HepG2 (cell line): ENCODE measurements around the gene DUSP9. TPM values are rescaled to one million over a fixed set of nuclear protein-coding genes. Genes with fewer than 3 reads are reported as not detected.

Source experiments
- AHDC1 ChIP-seq: sonication (generic); formaldehyde crosslinking; IDR thresholded peaks from 2 replicates; pipeline ENCODE4 v1.5.1; 2020; ENCODE audit warnings: mild to moderate bottlenecking, missing genetic modification reagents, borderline replicate concordance
- CREM ChIP-seq, 2 experiments: sonication (generic) in 1 of 2; formaldehyde crosslinking in 1 of 2; IDR thresholded peaks; 2 replicates each; pipeline versions ENCODE4 v1.4.0 to v1.6.1; 2016 to 2020; ENCODE audit warnings: antibody characterized with exemption in 1 of 2, mild to moderate bottlenecking in 1 of 2, missing genetic modification reagents in 1 of 2
- DPF2 ChIP-seq: sonication (generic); formaldehyde crosslinking; IDR thresholded peaks from 2 replicates; pipeline ENCODE4 v1.4.0; 2020; ENCODE audit warnings: mild to moderate bottlenecking, low read depth, missing genetic modification reagents, borderline replicate concordance
- GABPA ChIP-seq, 2 experiments: IDR thresholded peaks; 2 replicates each; pipeline ENCODE4 v1.6.1; 2011 to 2016; ENCODE audit warnings: low read depth in 2 of 2, low read length in 1 of 2, missing biosample characterization in 1 of 2, missing genetic modification characterization in 1 of 2
- HMGA1 ChIP-seq: sonication (generic); formaldehyde crosslinking; conservative IDR thresholded peaks from 2 replicates; pipeline ENCODE4 v1.4.0; 2020; ENCODE audit warnings: missing genetic modification reagents
- JUND ChIP-seq: sonication (generic); formaldehyde crosslinking; IDR thresholded peaks from 2 replicates; pipeline ENCODE4 v1.8.0; 2022; ENCODE audit warnings: mild to moderate bottlenecking, missing genetic modification reagents
- KLF12 ChIP-seq: sonication (generic); formaldehyde crosslinking; IDR thresholded peaks from 2 replicates; pipeline ENCODE4 v1.4.0; 2020; ENCODE audit warnings: missing genetic modification reagents, borderline replicate concordance
- MBD4 ChIP-seq: IDR thresholded peaks from 2 replicates; pipeline ENCODE4 v1.6.1; 2012; ENCODE audit warnings: low read length, inconsistent platforms, borderline replicate concordance
- NR2F2 ChIP-seq: IDR thresholded peaks from 2 replicates; pipeline ENCODE4 v1.6.1; 2012; ENCODE audit warnings: low read depth, inconsistent platforms, borderline replicate concordance
- PAXIP1 ChIP-seq: sonication (generic); formaldehyde crosslinking; conservative IDR thresholded peaks from 2 replicates; pipeline ENCODE4 v1.4.0; 2020; ENCODE audit warnings: mild to moderate bottlenecking, missing genetic modification reagents, moderate library complexity
- PHF21A ChIP-seq: sonication (generic); formaldehyde crosslinking; IDR thresholded peaks from 2 replicates; pipeline ENCODE4 v1.5.0; 2020; ENCODE audit warnings: mild to moderate bottlenecking, missing genetic modification reagents
- PITX1 ChIP-seq: sonication (generic); formaldehyde crosslinking; IDR thresholded peaks from 2 replicates; pipeline ENCODE4 v1.5.1; 2020; ENCODE audit warnings: mild to moderate bottlenecking, missing genetic modification reagents
- SNAPC2 ChIP-seq: sonication (generic); formaldehyde crosslinking; IDR thresholded peaks from 2 replicates; pipeline ENCODE4 v1.8.1; 2022; ENCODE audit warnings: mild to moderate bottlenecking, missing genetic modification reagents
- SP5 ChIP-seq: IDR thresholded peaks from 2 replicates; pipeline ENCODE4 v1.6.1; 2016; ENCODE audit warnings: low read depth, borderline replicate concordance
- SSRP1 ChIP-seq: IDR thresholded peaks from 2 replicates; pipeline ENCODE4 v1.6.1; 2016; ENCODE audit warnings: control low read depth
- TBL1XR1 ChIP-seq: fragments of 150-350 bp; IDR thresholded peaks from 2 replicates; pipeline ENCODE4 v1.6.1; 2014; ENCODE audit warnings: borderline replicate concordance, low read length; ENCODE audit not compliant: partially characterized antibody
- ZFY ChIP-seq: sonication (generic); formaldehyde crosslinking; IDR thresholded peaks from 2 replicates; pipeline ENCODE4 v1.4.0; 2020; ENCODE audit warnings: missing genetic modification reagents
- ZNF230 ChIP-seq: sonication (generic); formaldehyde crosslinking; IDR thresholded peaks from 2 replicates; pipeline ENCODE4 v1.4.0; 2020; ENCODE audit warnings: mild to moderate bottlenecking, missing genetic modification reagents
- ZNF264 ChIP-seq: sonication (generic); formaldehyde crosslinking; IDR thresholded peaks from 2 replicates; pipeline ENCODE4 v1.4.0; 2020; ENCODE audit warnings: missing genetic modification reagents
- ZNF296 ChIP-seq: sonication (generic); formaldehyde crosslinking; conservative IDR thresholded peaks from 2 replicates; pipeline ENCODE4 v1.5.0; 2020; ENCODE audit warnings: mild to moderate bottlenecking, missing genetic modification reagents
- ZNF383 ChIP-seq: sonication (generic); formaldehyde crosslinking; IDR thresholded peaks from 2 replicates; pipeline ENCODE4 v1.4.0; 2020; ENCODE audit warnings: missing genetic modification reagents, mild to moderate bottlenecking, borderline replicate concordance
- ZNF44 ChIP-seq: sonication (generic); formaldehyde crosslinking; IDR thresholded peaks from 2 replicates; pipeline ENCODE4 v1.5.1; 2020; ENCODE audit warnings: mild to moderate bottlenecking, missing genetic modification reagents
- ZSCAN20 ChIP-seq: sonication (generic); formaldehyde crosslinking; IDR thresholded peaks from 2 replicates; pipeline ENCODE4 v1.4.0; 2020; ENCODE audit warnings: missing genetic modification reagents, mild to moderate bottlenecking, borderline replicate concordance
- polyA plus RNA-seq, 8 experiments: library from polyadenylated mRNA; depleted of rRNA in 3 of 8; stranded (reverse) in 7 of 8; unstranded in 1 of 8; fragments of >200 nt; fragmentation: Illumina TruSeq in 4 of 8; extraction: Trizol in 4 of 8; gene quantifications; 2 replicates each; pipeline versions ENCODE4 v1.2.1 to v1.2.3, GENCODE V29; 2011 to 2016; ENCODE audit warnings: low read depth in 4 of 8, missing spikeins in 1 of 8, mixed read lengths in 1 of 8; ENCODE audit not compliant: insufficient read depth in 1 of 8
- total RNA-seq, 5 experiments: library from RNA; depleted of rRNA; stranded (reverse); fragments of >200 nt; fragmentation: Illumina TruSeq; extraction: Trizol; gene quantifications; 2 replicates each; pipeline ENCODE4 v1.2.3, GENCODE V29; 2016; ENCODE audit warnings: low read depth in 1 of 5

DUSP9 gene
- total and polyA plus RNA-seq, 2 of the 13 experiments (the other 11 are each of a cell fraction or from before 2014, with no cell fraction given): 235 to 435 TPM

DNA sequence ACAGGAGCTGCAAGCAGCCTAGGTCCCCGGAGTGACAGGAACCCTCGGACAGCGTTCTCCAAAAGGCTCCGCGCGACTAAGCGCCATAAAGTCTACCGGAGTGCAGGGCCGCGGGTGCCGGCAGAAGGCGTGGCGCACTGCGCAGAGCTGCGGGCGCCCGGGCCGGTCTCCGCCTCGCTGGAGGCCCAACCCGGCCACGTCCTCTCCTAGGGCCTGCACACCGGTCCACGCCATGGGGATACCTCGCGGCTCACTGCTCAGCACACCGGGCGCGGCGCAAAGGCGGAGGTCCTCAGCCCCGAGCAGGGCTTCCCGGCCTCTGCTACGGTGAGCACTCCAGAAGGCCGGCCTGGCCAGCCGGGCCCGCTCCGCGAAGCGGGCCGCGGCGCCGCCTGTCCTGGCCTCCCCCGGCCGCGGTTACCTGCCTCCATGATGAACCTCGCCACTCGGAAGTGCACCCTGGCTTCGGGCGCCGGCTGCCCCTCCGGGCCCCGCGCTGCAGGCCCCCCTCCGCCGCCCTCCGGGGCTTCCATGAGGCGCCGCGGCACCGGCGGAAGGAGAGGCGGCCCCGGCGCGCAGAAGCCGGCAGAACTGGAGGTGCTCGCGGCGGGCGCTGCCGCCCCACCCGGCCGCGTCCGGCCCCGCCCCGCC, 48.3 kb upstream of the DUSP9 start, which contains the start of gene CCNQ (continued):
- TF ChIP-seq MBD4: no peak
- no peak for TF ChIP-seq PITX1
- 0 out of 2 replicates have a peak, but pooled peaks have one; percentile 55 for TF ChIP-seq ZSCAN20 (CRISPR knock-in tag)
- TF ChIP-seq ZNF296 (CRISPR knock-in tag): no peak
- TF ChIP-seq PHF21A (CRISPR knock-in tag): no peak
- no peak for TF ChIP-seq CREM (IDR thresholded peaks at IDR 0.05)
- no peak for TF ChIP-seq CREM (CRISPR knock-in tag; IDR thresholded peaks at IDR 0.05)
- TF ChIP-seq TBL1XR1: no peak
- TF ChIP-seq ZNF264: no peak
- TF ChIP-seq AHDC1 (CRISPR knock-in tag): no peak
- TF ChIP-seq SNAPC2 (CRISPR knock-in tag): no peak
- TF ChIP-seq GABPA (IDR thresholded peaks at IDR 0.05; ENCODE audit: low read depth, low read length): no peak
- TF ChIP-seq GABPA (CRISPR knock-in tag; IDR thresholded peaks at IDR 0.05; ENCODE audit: low read depth): no peak
- no peak for TF ChIP-seq ZNF383 (CRISPR knock-in tag)
- TF ChIP-seq NR2F2: no peak
- no peak for TF ChIP-seq ZNF44 (CRISPR knock-in tag)
- TF ChIP-seq ZNF230: no peak
- TF ChIP-seq JUND (CRISPR knock-in tag): no peak
- TF ChIP-seq DPF2 (CRISPR knock-in tag): no peak
- no peak for TF ChIP-seq HMGA1 (CRISPR knock-in tag)
- no peak for TF ChIP-seq SSRP1 (CRISPR knock-in tag)
- TF ChIP-seq SP5 (CRISPR knock-in tag): no peak
- TF ChIP-seq ZFY (CRISPR knock-in tag): peak; percentile 82
- no peak for TF ChIP-seq KLF12 (CRISPR knock-in tag)
- TF ChIP-seq PAXIP1 (CRISPR knock-in tag): no peak
